Measurements from ENCODE around the gene DCN.

The DCN gene

GRCh38 chr12:91182636-91183455, at the start of gene DCN:
Gene DCN (minus strand): TSS chr12:91182817. CDS start chr12:91178552, 4,265 bp downstream.
- no peak for DNase-seq (ENCODE audit: low spot score)
- in situ Hi-C loops (cut with MboI; ENCODE audit: low sequenced_read_pairs, unreplicated experiment) = no loop called here
- TF ChIP-seq CTCF (IDR thresholded peaks at IDR 0.05; ENCODE audit: borderline replicate concordance, control extremely low read depth, extremely low read depth, insufficient read depth, missing control alignments) = no peak

GRCh38 chr12:91230841-91231240, 48.2 kb upstream of the DCN start:
- in situ Hi-C loops (cut with MboI; ENCODE audit: low sequenced_read_pairs, unreplicated experiment) = no loop called here
- no peak for DNase-seq (ENCODE audit: low spot score)
- TF ChIP-seq CTCF (IDR thresholded peaks at IDR 0.05; ENCODE audit: borderline replicate concordance, control extremely low read depth, extremely low read depth, insufficient read depth, missing control alignments) = no peak

GRCh38 chr12:91226951-91227350, 44.3 kb upstream of the DCN start:
- TF ChIP-seq CTCF (IDR thresholded peaks at IDR 0.05; ENCODE audit: borderline replicate concordance, control extremely low read depth, extremely low read depth, insufficient read depth, missing control alignments) = no peak
- no peak for DNase-seq (ENCODE audit: low spot score)
- in situ Hi-C loops (cut with MboI; ENCODE audit: low sequenced_read_pairs, unreplicated experiment) = no loop called here

GRCh38 chr12:91225316-91225715, 42.7 kb upstream of the DCN start:
- no peak for DNase-seq (ENCODE audit: low spot score)
- in situ Hi-C loops (cut with MboI; ENCODE audit: low sequenced_read_pairs, unreplicated experiment) = no loop called here
- TF ChIP-seq CTCF (IDR thresholded peaks at IDR 0.05; ENCODE audit: borderline replicate concordance, control extremely low read depth, extremely low read depth, insufficient read depth, missing control alignments) = no peak

GRCh38 chr12:91224401-91224800, 41.8 kb upstream of the DCN start:
- TF ChIP-seq CTCF (IDR thresholded peaks at IDR 0.05; ENCODE audit: borderline replicate concordance, control extremely low read depth, extremely low read depth, insufficient read depth, missing control alignments) = no peak
- in situ Hi-C loops (cut with MboI; ENCODE audit: low sequenced_read_pairs, unreplicated experiment) = no loop called here
- DNase-seq (ENCODE audit: low spot score) = no peak

- in situ Hi-C loops (cut with MboI; ENCODE audit: low sequenced_read_pairs, unreplicated experiment) = no loop called here
- TF ChIP-seq CTCF (IDR thresholded peaks at IDR 0.05; ENCODE audit: borderline replicate concordance, control extremely low read depth, extremely low read depth, insufficient read depth, missing control alignments) = no peak
- DNase-seq (ENCODE audit: low spot score) = no peak
Observed at GRCh38 chr12:91222746-91223145, 40.1 kb upstream of the DCN start.

Measured in GM13976 (cell line).